MCF 10A (cell line): ENCODE results near the gene DLD. TPM values are rescaled to one million over a fixed set of nuclear protein-coding genes. Genes with fewer than 3 reads are reported as not detected.
"Not testable (repeated sequence)": the region's sequence is repeated elsewhere in the genome, so short reads cannot be mapped to it uniquely, and the experiment has no call there.

Source experiments
- BruUV-seq: library from RNA; stranded (reverse); fragments of 400-500 nt; replicated peaks from 2 replicates; lab custom pipeline; 2021; lab: Mats Ljungman, UMichigan
- CTCF ChIA-PET: fragments of 300-600 bp; sonication (Branson Sonifier 250); formaldehyde crosslinking; extraction: SDS; loops from one replicate; lab custom pipeline; 2021; ENCODE audit warnings: antibody characterized with exemption, inconsistent platforms; lab: Yijun Ruan, JAX
- POLR2A ChIA-PET: fragments of 300-600, 350-650 bp; sonication (Branson Sonifier 250); formaldehyde crosslinking; extraction: SDS; loops from one replicate; lab custom pipeline; 2020; ENCODE audit warnings: antibody characterized with exemption, inconsistent platforms; lab: Yijun Ruan, JAX
- DNase-seq: peaks from one replicate; pipeline ENCODE4 v3.0.0-alpha.2; 2018; ENCODE audit not compliant: unreplicated experiment
- H3K27ac Mint-ChIP-seq: one replicate; pipeline ENCODE4 v1.8.0; 2022; ENCODE audit warnings: mild to moderate bottlenecking, low read depth, mixed read lengths; ENCODE audit not compliant: unreplicated experiment
- H3K27me3 Mint-ChIP-seq: one replicate; pipeline ENCODE4 v1.8.0; 2022; ENCODE audit warnings: mixed read lengths; ENCODE audit not compliant: insufficient read depth, unreplicated experiment
- H3K36me3 Mint-ChIP-seq: one replicate; pipeline ENCODE4 v1.8.0; 2022; ENCODE audit warnings: mild to moderate bottlenecking, moderate library complexity, mixed read lengths; ENCODE audit not compliant: insufficient read depth, unreplicated experiment
- H3K4me1 Mint-ChIP-seq: one replicate; pipeline ENCODE4 v1.8.0; 2022; ENCODE audit warnings: mixed read lengths; ENCODE audit not compliant: insufficient read depth, unreplicated experiment
- H3K4me3 Mint-ChIP-seq: one replicate; pipeline ENCODE4 v1.8.0; 2022; ENCODE audit warnings: mild to moderate bottlenecking, moderate library complexity, mixed read lengths; ENCODE audit not compliant: unreplicated experiment
- H3K9me3 Mint-ChIP-seq: one replicate; pipeline ENCODE4 v1.8.0; 2022; ENCODE audit warnings: mixed read lengths; ENCODE audit not compliant: unreplicated experiment
- intact Hi-C: fragments of 100-400 bp; cut with micrococcal nuclease; formaldehyde crosslinking; loops from 2 replicates; pipeline ENCODE4 v1.14.1; 2022
- total RNA-seq: library from RNA; stranded (reverse); gene quantifications from 2 replicates; pipeline ENCODE4 v1.2.3, GENCODE V29; 2022
- TF ChIP-seq, protein P1 (sequence below): fragments of 200-600 bp; IDR thresholded peaks from one replicate; pipeline ENCODE4 v1.8.0; 2022; ENCODE audit warnings: antibody characterized with exemption, mild to moderate bottlenecking; ENCODE audit not compliant: unreplicated experiment

DLD gene
- total RNA-seq, 1 experiment from 2014 or later: 83.0 TPM

- Mint-ChIP-seq H3K36me3 (no peaks in the 10 kb centered on the region), H3K27ac (no peak overlapping the region)
- CTCF ChIA-PET: interaction anchor here (1.0 kb wide), 1 partner anchor 380 kb away, joined by 3 read pairs; no protein-coding TSS in a partner anchor
Observed at GRCh38 chr7:107884066-107884818, 6.7 kb upstream of the DLD start.

GRCh38 chr7:107887827-107888226 lies 3.2 kb upstream of the DLD start:
- DNase-seq, H3K27ac Mint-ChIP-seq, H3K4me3 Mint-ChIP-seq, H3K4me1 Mint-ChIP-seq, H3K36me3 Mint-ChIP-seq, intact Hi-C loops, BruUV-seq, H3K9me3 Mint-ChIP-seq: not testable (repeated sequence)
- CTCF ChIA-PET: interaction anchor here (0.6 to 4.3 kb wide), 4 partner anchors 8 to 144 kb away, joined by 3 to 35 read pairs (median 4); partner anchors contain the start of gene CBLL1
- peaks cover 26% of the 10 kb centered on the region for H3K27me3 Mint-ChIP-seq
- POLR2A ChIA-PET: interaction anchor here (1.9 kb wide), 1 partner anchor 719 kb away, joined by 5 read pairs; the partner anchor contains the start of gene HBP1

More at GRCh38 chr7:107884066-107884818, 6.7 kb upstream of the DLD start:
- Mint-ChIP-seq H3K4me3 (no peak overlapping the region), H3K9me3 (no peaks in the 10 kb centered on the region), H3K4me1 (no peaks in the 10 kb centered on the region), H3K27me3 (peaks cover 38% of the 10 kb centered on the region)
- TF ChIP-seq, protein P1, sequence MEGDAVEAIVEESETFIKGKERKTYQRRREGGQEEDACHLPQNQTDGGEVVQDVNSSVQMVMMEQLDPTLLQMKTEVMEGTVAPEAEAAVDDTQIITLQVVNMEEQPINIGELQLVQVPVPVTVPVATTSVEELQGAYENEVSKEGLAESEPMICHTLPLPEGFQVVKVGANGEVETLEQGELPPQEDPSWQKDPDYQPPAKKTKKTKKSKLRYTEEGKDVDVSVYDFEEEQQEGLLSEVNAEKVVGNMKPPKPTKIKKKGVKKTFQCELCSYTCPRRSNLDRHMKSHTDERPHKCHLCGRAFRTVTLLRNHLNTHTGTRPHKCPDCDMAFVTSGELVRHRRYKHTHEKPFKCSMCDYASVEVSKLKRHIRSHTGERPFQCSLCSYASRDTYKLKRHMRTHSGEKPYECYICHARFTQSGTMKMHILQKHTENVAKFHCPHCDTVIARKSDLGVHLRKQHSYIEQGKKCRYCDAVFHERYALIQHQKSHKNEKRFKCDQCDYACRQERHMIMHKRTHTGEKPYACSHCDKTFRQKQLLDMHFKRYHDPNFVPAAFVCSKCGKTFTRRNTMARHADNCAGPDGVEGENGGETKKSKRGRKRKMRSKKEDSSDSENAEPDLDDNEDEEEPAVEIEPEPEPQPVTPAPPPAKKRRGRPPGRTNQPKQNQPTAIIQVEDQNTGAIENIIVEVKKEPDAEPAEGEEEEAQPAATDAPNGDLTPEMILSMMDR: no peak
- no TSS peak for BruUV-seq
- POLR2A ChIA-PET: interaction anchor here (1.3 kb wide), 1 partner anchor 140 kb away, joined by 3 read pairs; the partner anchor contains the start of gene CBLL1
- no peak for DNase-seq
- intact Hi-C loops: no loop called here

DNA sequence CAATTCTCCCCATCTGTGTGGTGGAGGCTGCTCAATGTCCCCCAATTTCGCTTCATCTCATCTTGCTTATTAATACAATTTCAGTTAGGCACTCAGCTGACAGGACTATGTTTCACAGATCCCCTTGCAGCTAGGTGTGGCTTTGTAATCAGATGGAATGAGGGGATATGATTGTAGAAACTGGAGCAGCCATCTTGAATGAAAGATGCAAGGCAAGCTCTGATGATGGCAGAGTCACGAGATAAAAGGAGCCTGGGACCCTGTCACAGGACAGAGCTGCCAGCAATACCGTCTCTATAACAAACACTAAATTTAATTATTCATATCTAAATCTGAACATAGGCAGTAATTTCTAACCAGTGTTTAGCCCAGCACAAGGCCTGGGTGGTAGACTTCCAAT lies 991 bp upstream of the DLD start:
- intact Hi-C loops: loop anchor here (10.0 kb wide), 1 partner anchor 125 kb away; no protein-coding TSS in a partner anchor
- POLR2A ChIA-PET: interaction anchor here (0.7 to 5.5 kb wide), 16 partner anchors 10 to 720 kb away, joined by 3 to 44 read pairs (median 4); partner anchors contain the start of genes CBLL1, COG5, DUS4L and LAMB1
- H3K4me3 Mint-ChIP-seq: peak overlapping the region; percentile 86

DNA sequence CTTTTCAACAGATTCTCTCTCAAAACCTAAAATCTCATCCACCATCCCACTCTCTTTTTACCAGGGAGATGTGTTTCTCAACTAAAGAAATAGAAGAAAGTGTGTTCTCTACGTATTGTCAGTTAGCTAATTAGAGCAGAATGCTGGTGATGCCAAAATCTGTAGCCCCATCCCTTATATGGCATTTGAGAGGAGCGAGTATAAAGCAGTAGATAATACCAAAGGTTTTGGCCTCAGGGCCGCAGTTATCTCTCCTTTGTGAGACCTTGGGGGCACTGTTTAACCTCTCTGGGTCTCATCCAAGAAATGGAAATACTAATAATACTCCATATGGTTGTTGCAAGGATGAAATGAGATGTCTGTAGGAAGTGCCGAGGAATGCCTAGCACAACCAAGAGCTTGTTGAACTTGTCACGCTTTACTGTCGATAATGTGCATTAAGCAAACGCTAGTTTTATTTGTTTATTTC lies 456 bp upstream of the DLD start:
- intact Hi-C loops: loop anchor here (10.0 kb wide), 1 partner anchor 124 kb away; no protein-coding TSS in a partner anchor
- TF ChIP-seq, protein P1: no peak
- CTCF ChIA-PET: interaction anchor here (0.5 to 4.3 kb wide), 9 partner anchors 10 to 1230 kb away, joined by 3 to 35 read pairs (median 4); partner anchors contain the start of gene BCAP29
- Mint-ChIP-seq H3K9me3 (no peaks in the 10 kb centered on the region), H3K4me1 (peaks cover 21% of the 10 kb centered on the region), H3K4me3 (peak overlapping the region; percentile 86), H3K36me3 (peaks cover 16% of the 10 kb centered on the region), H3K27me3 (peaks cover 8% of the 10 kb centered on the region), H3K27ac (peak overlapping the region; percentile 95)
- BruUV-seq: TSS peak; percentile 83
- POLR2A ChIA-PET: interaction anchor here (0.6 to 5.5 kb wide), 33 partner anchors 8 to 729 kb away, joined by 3 to 44 read pairs (median 4); partner anchors contain the start of genes BCAP29, CBLL1, COG5 and DUS4L
- no peak for DNase-seq

More for the DNA sequence above, 991 bp upstream of the DLD start:
- TF ChIP-seq, protein P1: no peak
- no peak for DNase-seq
- Mint-ChIP-seq H3K36me3 (peaks cover 11% of the 10 kb centered on the region), H3K27ac (no peak overlapping the region), H3K27me3 (peaks cover 12% of the 10 kb centered on the region), H3K9me3 (no peaks in the 10 kb centered on the region), H3K4me1 (peaks cover 16% of the 10 kb centered on the region)
- CTCF ChIA-PET: interaction anchor here (0.6 to 4.3 kb wide), 13 partner anchors 10 to 1825 kb away, joined by 3 to 35 read pairs (median 4); partner anchors contain the start of gene BCAP29
- no TSS peak for BruUV-seq
